HG03196 (cell line): ENCODE data around the gene DNM3.

Source experiments
- ATAC-seq: cut with Tn5 transposase; IDR thresholded peaks from one replicate; pipeline ENCODE4 v1.9.1; 2021; ENCODE audit not compliant: unreplicated experiment

DNM3 gene

DNA sequence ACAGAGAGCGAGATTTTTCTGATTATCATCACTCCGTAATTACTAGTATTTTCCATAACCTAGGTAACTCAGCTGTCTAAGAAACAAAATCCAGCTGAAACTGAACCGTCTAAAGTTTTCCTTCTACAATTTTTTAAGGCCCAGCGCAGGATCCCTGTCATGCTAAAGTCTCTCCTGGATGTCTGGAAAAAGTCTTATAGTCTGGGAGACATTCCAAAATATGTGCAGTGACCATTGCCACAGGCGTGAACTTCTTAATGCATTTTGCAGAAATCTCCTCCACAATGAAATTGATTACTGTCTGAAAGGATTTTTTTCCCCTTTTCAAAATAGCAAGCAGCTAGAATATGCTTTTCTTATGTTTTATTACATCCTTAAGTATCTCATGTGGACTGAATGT is 369.9 kb downstream of the DNM3 start:
- no peak for ATAC-seq

DNA sequence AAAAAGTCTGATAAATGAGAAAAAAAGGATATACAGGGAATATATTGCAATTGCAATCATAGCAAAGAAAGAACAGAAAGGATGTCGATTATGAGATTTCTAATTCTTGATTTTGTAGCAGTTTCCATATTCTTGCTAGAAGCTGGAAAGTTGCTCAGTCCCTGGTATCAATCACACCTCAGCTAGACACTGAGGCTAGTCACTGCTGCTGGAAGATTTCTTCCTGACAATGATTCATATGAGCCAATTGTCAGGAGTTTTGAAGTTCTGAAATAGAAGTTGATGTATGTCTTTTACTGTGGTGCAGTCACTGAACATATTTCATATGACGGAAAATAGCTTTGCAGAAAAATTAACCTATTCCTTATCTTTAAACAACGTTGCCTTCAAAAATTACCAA is 370.8 kb downstream of the DNM3 start:
- ATAC-seq: no peak

DNA sequence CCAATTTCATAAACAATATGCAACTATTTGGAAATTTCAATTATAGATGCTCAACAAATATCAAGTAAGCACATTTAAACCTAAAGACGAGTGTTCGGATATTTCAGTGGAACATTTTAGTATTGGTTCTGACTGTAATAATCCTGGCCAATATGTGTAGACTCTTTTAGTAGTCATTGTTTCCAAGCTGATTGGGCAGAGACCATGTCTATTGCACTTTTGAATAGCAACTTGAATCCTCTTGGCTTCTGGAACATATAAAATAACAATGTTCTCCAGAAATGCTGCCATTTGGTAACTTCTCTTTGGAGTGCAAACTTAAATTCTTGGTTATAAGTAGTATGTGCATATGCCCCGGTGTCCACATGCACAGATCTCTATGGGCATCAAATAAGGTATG is 373.7 kb downstream of the DNM3 start:
- no peak for ATAC-seq

DNA sequence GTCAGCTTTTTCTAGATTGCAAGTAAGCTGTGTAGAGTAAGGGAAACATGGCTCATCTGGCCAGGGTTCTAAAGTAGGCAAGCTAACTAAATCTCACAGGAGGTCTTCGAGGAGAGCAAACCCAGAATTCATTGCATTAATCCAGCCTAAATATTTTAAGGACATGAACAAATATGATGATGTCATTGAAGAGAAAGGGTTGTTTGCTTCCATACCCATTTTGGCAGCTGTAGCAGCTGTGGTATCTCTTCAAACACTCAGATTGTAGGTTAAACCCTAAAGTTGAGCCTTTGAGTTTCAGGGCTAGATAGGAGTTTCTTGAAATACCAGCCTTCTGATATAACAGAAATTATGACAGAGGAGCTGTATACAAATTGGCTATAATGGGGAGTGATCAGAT is 378.7 kb downstream of the DNM3 start:
- no peak for ATAC-seq

DNA sequence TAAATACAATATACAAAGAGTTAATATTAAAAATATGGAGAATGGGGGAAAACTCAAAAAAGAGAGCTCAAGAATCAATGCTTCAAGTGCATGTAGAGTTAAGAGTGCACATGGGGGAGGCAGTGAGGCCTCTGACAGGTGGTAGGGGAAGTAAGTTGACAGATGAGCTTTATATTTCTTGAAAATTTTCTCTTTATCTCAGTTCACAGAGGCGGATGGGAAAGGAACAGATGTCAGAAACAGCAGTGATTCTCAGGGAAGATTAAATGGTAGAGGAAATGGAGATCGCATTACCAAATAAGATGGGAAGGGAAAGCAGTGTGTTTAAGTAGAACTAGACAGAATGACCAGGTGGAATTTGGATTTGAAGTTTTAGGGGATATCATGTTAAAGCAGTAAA is 379.1 kb downstream of the DNM3 start:
- no peak for ATAC-seq

DNA sequence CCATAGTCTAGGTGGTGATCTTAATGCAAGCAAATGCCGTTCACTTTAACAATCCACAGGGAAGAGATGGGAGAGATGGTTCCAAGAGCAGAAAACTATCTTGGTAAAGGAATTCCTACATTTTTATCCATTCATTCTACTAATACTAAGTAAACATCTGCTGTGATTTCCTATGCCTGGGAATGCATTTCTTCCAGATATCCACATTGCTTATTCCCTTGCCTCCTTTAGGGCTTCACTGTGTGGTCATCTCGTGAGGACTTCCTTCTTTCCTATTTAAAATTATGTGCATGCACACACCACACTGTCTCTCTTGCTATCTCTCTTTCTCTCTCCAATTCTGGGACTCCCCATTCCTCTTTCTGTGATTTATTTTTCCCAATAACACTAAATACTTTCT is 380.1 kb downstream of the DNM3 start:
- ATAC-seq: no peak

DNA sequence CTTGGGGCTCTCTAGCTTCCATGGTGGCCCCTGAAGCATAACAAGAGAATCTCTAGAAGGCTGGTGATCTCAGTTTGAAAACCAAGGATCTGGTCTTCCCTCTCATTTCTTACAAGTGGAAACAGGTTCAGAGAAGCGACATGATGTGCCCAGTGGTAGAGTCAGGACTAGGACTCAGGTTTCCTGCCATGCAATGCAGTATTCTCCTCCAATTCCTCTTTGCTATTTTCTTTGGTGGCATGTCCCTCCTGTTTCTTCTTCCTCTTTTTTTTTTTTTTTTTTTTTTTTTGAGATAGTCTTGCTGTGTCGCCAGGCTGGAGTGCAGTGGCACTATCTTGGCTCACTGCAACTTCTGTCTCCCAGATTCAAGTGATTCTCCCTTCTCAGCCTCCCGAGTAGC is 383.6 kb downstream of the DNM3 start:
- ATAC-seq: no peak

DNA sequence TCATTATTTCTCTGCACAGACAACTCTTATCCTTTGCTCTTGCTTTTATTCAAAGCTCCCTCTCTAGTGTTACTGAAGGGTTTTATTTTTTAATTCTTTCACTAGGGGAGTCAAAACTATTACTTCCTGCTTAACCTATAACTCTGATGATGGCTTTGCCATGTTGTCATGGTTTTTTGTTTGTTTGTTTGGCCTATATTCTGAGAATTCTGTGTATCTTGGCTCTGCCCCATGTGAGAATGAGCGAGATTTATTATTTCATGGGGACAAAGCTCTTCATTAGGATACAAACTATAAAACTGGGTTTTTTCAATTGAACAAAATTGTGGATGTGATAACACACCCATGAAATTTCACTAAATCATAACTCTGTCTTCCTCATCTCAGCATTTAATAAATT is 388.6 kb downstream of the DNM3 start:
- no peak for ATAC-seq

DNA sequence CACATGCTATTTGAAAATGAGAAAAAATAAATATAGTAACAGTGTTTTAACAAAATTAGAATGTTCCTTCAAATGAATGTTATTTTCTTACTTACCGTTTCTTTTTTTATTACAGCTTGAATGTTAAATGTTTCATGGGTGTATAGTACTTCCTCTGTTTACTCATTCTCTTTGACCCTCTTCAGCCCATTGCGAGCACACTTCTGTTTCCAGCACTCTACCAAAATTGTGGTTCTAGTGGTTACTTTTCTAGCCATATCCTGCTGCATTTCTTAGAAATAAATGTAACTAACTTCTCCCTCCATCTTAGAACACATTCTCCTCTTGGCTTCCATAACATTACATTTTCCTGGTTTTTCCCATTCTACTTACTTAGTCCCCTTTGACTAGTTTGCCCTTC is 389.2 kb downstream of the DNM3 start:
- ATAC-seq: no peak

DNA sequence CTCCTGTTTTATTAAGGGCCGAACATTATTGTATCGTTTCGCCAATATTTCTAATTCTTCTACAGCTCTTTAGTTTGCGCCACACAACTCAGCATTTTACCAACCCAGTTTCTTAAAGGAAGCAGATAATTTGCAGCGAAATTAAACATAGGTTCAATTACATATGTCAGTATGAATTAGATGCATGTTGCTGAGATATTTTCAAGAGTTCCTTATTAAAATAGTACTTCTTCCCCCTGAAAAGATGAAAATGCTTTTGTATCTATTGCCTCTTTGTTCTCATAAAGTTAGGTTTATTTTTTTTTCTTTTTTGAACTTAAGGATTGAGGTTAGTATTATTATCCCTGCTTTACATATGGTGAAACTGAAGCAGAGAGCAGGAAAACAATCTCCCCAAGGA is 395.7 kb downstream of the DNM3 start:
- ATAC-seq: no peak

DNA sequence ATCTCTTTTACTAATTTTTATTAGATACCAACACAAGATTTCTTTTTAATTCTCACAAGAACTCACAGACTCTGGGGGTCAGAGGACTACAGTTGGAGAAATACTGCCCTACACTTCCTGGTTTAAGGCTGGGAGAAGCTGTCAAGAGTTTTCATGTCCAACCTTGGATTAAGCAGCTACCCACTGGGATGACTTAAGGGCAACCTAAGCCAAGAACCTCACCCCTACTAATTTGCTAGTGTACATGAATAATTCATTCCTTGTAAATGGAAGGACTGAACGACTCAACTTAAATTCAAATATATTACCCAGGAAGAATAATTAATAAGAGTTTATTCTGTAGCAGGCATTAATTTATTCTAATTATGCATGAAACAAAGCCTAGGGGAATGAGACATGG is 396.9 kb downstream of the DNM3 start:
- no peak for ATAC-seq

DNA sequence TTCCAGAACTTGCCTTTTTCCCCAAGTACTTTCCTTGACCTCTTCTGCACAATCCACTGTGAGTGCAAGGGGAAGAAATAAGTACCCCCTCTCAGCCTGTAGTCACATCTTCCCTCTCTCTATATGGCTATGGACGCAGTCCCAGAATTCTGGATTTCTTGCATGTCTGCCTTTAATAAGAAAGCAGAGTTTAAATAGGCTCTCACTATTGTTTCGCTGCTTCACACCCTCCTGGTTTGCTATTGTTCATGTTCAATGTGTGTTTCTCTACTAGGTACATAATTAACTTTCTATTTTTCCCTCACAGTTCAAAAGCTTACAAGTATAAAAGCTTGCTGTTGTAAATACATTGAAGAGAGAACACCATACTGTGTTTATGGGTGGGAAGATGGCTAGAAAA is 397.7 kb downstream of the DNM3 start:
- ATAC-seq: no peak

DNA sequence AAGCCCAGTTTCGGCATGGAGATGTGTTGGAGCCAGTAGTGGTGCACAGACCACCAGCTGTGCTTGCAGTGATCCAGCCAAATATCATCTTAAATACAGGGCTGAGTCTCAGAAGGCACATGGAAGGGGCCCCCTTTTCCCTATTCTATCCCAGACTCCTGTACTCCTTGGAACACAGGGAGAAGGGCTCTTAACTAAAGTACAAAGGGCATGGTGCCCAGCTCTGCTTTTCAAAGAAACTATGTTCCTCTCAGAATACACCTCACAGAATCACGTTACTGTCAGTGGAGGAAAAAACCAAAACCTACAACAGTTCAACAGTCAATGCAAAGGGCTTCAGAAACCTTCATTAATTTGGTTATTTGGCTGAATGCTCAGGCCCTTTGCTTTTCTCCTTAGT is 398.6 kb downstream of the DNM3 start:
- no peak for ATAC-seq

DNA sequence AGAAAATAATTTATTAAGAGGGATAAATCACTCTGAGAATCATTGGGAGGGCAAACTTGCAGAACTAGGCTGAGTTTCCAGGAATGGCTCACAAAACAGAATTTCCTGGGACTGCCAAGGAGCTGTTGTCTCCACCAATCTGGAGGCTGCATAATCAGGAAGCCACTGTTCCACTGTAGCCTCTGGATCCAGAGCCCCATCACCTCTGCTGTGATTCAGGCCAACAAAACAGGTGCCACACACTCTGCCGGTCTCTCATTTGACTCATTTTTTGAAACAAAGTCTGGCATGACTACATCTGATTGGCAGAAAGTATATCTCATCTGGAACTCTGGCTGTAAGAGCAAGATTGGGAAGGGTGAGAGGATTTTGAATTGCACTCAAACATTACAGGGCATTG is 400.2 kb downstream of the DNM3 start:
- ATAC-seq: no peak

DNA sequence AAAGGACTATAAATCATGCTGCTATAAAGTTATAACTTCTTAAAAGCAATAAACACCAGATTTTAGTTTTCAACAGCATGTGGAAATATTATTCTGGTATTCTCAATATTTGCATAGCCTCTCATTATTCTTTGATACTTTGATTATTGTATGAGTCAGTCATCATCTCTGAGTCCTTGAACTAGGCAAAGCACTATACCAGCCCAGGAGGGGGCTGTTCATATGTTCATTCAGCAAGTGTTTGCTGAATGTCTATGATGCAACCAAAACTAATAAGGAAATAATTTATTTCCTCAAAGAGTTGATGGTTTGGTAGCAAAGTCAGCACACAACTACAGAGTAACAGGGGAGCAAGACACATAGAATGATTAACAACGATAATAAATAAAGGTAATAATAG is 403.6 kb downstream of the DNM3 start:
- ATAC-seq: no peak

DNA sequence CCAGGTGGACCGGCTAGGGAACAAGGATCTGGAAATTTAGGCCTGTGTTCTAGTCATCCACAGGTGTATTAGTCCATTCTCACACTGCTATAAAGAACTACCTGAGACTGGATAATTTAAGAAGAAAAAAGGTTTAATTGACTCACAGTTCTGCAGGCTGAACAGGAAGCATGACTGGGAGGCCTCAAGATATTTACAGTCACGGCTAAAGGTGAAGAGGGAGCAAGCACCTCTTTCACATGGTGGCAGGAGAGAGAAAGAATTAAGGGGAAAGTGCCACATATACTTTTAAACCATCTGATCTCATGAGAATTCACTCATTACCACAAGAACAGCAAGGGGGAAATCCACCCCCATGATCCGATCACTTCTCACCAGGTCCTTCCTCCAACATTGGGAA is 404.5 kb downstream of the DNM3 start:
- no peak for ATAC-seq

DNA sequence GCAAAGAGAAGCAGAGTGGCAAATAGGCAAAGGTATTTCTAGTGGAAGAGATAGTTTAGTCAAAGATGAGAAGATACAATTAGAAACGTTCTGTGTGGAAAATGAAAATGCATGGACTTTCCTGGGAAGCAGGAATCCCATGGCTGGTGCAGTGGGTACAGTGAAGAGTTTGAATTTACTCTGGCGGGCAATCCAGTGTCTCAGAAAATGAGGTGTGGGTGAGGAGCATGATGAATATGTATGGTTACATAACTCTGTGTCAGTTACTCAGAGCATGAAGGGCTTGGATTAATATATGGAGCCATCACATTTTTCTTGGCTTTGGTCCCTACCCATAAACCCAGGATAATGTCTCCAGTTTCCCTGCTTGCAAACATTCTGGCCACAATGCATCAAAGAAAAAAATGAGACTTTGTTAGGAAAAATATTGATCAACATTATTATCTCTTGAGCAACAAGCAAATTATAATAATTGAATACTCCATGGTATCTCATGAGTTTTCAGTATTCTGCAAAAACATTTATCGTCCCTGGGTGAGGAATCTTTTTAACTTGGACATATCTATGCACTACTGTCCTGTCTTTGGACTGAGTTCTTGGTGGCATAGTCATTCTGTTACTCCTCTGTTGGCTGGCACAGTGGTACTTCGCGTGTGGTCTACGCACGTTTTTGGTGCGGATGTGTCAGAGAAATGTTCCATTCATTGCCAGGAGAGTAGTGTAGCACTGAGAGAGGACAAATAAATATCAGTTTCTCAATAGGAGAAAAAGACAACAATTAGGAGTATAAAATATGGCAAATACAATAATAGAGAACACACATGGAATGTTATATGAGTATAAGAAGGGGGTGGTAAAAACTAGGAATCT is 405.5 kb downstream of the DNM3 start:
- ATAC-seq: no peak

DNA sequence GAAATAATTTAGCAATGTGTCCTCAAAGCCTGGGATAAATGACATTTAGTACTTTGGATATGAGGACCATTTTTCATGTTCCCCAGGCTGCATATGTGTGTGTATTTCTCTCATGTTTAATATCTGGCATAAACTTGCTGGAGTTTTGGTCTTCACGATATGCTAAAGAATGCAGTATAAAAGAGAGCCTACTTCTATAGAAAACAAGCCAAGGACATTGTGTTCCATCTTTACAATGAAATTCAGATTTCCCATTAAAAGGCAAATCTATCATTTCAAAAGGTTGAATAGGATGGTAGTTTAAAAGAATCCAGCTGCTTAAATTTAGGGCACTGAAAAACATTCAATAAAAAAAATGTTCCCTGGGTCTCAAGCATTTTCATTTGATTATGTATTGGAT is 410.2 kb downstream of the DNM3 start:
- no peak for ATAC-seq

DNA sequence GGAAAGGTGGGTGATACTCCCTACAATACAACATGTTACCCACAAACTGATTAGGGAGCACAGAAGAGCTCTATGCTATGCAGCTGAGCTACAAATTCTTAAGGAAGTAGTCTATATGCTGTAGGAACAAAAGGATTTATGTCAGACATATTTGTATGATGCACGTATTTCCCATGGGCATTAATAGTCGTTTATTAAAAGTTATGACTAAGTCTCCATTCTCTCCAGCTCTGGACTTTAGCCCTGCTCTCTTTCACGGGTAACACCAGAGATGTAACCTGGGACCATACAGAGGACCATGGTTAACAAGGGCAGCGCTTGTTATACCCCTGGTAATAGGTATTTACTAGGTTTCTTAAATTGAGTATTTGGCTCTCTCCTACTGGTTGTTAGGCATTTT is 411.0 kb downstream of the DNM3 start:
- no peak for ATAC-seq

DNA sequence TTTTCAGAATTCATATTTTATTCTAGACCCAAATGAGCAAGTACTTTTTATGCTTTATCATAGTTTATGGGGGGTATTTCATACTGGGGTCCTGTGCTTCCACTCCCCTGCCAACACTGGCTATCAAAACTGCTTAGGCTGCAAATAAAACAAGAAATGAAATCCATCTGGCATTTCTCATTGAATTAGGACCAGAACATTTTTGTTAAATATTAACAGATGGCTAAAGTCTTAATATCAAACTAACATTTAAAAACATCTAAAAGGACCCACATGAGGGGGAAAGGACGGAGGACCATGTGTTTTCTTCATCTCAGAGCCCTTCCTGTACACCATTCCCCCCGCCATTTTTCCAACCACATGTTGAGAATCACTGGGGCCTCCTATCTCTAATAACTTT is 411.7 kb downstream of the DNM3 start:
- no peak for ATAC-seq

DNA sequence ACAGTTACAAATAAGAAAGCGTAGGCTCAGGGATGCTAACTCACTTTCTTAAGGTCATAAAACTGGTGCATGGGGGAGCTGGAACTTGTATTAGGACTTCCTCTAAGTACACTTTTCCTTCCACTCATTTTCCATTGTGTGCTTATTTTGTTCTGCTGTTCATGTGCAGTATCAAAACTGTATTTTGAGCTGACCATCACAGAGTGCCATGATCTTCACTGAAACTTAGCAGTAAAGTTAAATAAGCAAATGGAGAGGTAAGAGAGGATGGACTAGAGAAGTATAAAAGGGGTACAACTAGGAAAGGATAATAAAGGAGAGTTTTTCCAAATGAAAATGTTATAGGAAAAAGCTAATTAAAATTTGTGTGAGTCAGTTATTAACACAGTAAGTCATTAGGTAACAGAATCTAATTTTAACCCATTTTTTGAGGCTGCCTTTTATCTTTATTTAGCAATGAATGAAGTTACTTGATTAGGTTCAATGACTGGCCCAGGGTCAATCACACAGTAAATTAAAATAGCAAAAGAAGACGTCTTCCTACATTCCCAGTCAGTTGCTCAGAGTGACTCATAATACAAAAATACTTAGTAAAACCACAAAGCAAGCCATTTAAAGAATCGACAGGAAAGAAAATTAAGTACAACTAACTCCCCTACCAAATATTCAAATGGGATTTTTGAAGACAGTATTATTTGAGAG is 413.4 kb downstream of the DNM3 start:
- ATAC-seq: no peak

DNA sequence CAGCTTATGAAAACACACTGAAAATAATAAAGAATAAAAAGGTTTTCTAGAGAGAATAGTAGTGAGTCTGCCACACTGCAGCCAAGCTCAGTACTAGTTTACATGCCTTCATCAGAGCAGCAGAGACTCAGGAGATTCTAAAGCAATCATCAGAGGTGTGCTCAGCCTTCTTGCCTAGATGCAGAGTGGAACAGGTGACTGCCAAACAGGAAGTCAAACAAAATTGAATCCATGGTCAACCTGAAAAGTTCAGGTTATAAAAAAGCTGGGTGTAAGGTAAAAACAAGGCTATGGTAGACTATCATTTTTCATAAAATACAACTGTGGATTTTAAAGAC is 413.9 kb downstream of the DNM3 start:
- ATAC-seq: no peak

DNA sequence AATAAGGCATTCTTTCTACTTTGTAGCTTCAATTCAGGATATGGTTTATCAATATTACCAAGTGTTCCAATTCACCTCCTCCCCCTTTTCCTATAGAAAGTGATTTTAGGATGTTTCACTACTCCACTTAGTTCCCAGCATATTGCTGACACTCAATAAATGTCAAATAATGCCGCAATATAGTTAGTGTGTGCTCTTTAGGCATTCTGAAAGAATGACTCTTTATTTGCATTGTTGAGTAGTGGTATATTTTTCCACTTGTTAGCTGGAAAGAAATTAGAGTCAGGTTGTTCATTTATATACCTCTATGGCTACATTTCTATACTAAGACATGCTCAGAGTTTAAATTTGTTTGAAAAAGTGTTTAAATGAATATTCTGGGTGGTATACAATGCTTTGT is 424.6 kb downstream of the DNM3 start:
- no peak for ATAC-seq
